Panc1 (cell line): ENCODE results near the gene SYT2.

Experiments used
- POLR2AphosphoS5 ChIP-seq: IDR thresholded peaks from 2 replicates; pipeline ENCODE4 v1.6.1; 2012; ENCODE audit warnings: mild to moderate bottlenecking, low read depth, low read length, moderate library complexity
- TCF7L2 ChIP-seq: IDR thresholded peaks from 2 replicates; pipeline ENCODE4 v1.6.1; 2011; ENCODE audit warnings: mild to moderate bottlenecking, low read depth, low read length, inconsistent platforms
- TF ChIP-seq, protein P1 (sequence below): fragments of 450-650 bp; IDR thresholded peaks from 2 replicates; pipeline ENCODE4 v1.5.1; 2017; ENCODE audit warnings: mild to moderate bottlenecking

DNA sequence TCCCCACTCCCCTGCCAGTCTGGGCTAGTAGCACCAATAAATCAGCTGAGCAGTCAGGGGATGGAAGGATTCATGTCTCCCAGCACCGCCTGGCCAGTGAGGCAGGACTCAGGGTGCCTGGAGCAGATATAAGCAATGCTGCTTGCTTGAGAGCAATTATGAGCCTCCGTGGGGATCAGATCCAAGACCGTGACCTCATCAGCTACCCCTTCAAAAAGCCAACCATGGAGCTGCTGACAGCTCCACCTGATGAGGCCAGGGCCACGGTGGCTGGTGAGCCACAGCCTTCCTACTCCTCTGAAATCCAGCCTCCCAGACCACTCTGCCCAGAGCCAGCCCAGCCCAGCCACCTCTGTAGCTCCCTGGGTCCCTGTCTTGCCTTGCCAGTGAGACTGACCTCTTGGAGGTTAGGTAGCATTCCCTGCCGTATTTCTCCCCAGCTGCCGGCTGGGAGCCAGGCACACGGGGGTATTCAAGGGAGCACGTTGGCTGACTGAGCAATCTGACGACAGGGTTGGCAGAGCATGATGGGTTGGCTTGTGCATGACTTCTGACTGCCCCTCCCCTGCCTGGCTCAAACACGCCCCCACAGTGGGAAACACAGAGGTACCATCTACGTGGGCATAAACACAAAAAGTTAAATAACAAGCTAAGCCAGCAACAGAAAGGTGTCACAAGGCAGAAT lies 28.4 kb downstream of the SYT2 start:
- TF ChIP-seq, protein P1, sequence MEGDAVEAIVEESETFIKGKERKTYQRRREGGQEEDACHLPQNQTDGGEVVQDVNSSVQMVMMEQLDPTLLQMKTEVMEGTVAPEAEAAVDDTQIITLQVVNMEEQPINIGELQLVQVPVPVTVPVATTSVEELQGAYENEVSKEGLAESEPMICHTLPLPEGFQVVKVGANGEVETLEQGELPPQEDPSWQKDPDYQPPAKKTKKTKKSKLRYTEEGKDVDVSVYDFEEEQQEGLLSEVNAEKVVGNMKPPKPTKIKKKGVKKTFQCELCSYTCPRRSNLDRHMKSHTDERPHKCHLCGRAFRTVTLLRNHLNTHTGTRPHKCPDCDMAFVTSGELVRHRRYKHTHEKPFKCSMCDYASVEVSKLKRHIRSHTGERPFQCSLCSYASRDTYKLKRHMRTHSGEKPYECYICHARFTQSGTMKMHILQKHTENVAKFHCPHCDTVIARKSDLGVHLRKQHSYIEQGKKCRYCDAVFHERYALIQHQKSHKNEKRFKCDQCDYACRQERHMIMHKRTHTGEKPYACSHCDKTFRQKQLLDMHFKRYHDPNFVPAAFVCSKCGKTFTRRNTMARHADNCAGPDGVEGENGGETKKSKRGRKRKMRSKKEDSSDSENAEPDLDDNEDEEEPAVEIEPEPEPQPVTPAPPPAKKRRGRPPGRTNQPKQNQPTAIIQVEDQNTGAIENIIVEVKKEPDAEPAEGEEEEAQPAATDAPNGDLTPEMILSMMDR: no peak
- TF ChIP-seq TCF7L2 (no peak), POLR2AphosphoS5 (no peak)
